Cardiac muscle cell (in vitro differentiated cells and primary cell): ENCODE measurements around the gene MMP24. TPM values are rescaled to one million over a fixed set of nuclear protein-coding genes. Genes with fewer than 3 reads are reported as not detected.

Experiments
- DNase-seq, 2 donors: peaks; one replicate each; pipeline versions ENCODE4 v3.0.0 to v3.0.0-alpha.2; 2010 to 2017; ENCODE audit warnings: low read depth in 1 of 2, low spot score in 1 of 2
- H3K27ac ChIP-seq: fragments of 200-600 bp; sonication (generic); 2 replicates; pipeline ENCODE4 v1.5.1; 2016
- H3K27me3 ChIP-seq: fragments of 200-600 bp; sonication (generic); 2 replicates; pipeline ENCODE4 v1.6.0; 2016; ENCODE audit warnings: control low read depth
- H3K36me3 ChIP-seq: fragments of 200-600 bp; sonication (generic); 2 replicates; pipeline ENCODE4 v1.5.1; 2016; ENCODE audit warnings: control low read depth
- H3K4me1 ChIP-seq: fragments of 200-600 bp; sonication (generic); 2 replicates; pipeline ENCODE4 v1.8.1; 2017; ENCODE audit warnings: low read depth, mild to moderate bottlenecking, mixed run types
- H3K4me3 ChIP-seq: fragments of 200-600 bp; sonication (generic); 2 replicates; pipeline ENCODE4 v1.5.1; 2016; ENCODE audit warnings: mild to moderate bottlenecking
- H3K9me3 ChIP-seq: fragments of 200-600 bp; sonication (generic); 2 replicates; pipeline ENCODE4 v1.5.1; 2017; ENCODE audit warnings: low read depth, mild to moderate bottlenecking, control low read depth
- CTCF ChIP-seq: IDR thresholded peaks from 2 replicates; pipeline ENCODE4 v1.5.1; 2012; ENCODE audit warnings: low read depth, mild to moderate bottlenecking, low read length
- polyA plus RNA-seq: library from polyadenylated mRNA; unstranded; fragments of >200 nt; fragmentation: Nextera tagmentation; extraction: Ambion mirVana; gene quantifications from 2 replicates; pipeline ENCODE4 v1.2.1, GENCODE V29; 2016
- total RNA-seq: library from RNA; depleted of rRNA; stranded (reverse); fragments of >200 nt; gene quantifications from 2 replicates; pipeline ENCODE4 v1.2.3, GENCODE V29; 2016

The MMP24 gene
- total and polyA plus RNA-seq, 2 experiments from 2014 or later: 5.9 to 8.9 TPM

DNA sequence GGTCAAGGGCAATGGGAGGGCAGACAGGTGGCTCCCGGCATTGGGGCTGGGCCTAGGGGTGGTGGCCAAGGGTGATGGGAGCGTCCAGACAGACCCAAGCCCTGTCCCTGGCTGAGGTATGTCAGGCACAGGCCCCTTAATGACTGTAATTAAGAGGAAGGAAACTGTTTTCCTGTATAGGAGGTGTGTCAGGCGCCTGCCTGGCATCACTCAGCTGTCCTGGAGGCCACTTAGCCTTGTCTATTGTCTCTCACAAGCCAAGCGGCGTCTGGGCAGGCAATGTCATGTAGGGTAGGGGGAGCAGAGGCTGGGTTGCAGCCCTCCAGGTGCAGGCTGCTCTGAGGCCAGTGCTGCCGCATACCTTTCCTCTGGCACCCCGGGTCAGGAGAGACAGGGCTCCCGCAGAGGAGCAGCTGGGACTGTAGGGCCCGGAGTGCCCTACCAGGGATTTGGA lies 69.6 kb downstream of the MMP24 start:
- H3K36me3 ChIP-seq: no peaks in the 10 kb centered on the region
- TF ChIP-seq CTCF: no peak
- peak overlapping the region; percentile 1 for H3K27ac ChIP-seq
- no peaks in the 10 kb centered on the region for H3K9me3 ChIP-seq
- H3K4me1 ChIP-seq: peaks cover 23% of the 10 kb centered on the region
- DNase-seq: peak in 1 of 2 donors; percentile 62
- no peak overlapping the region for H3K4me3 ChIP-seq
- no peaks in the 10 kb centered on the region for H3K27me3 ChIP-seq

DNA sequence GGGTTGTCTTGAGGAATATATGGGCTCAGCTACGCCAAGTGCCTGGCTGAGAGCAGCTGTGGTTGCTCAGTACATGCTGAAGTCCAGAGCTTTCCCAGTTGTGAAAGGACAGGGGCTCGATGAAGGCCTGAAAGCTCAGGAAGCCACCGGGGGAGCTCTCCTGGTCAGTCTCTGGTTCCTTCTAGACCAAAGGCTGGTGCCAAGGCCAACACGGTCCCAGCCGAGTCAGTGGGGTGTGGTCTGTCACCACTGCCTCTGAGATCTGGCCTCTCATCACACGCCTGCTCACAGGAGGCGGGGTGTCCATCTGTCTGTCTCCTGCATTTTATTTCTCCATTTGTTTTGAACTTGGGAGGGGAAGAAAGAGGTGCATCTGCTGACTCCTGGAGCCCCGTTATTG lies 70.7 kb downstream of the MMP24 start:
- Histone ChIP-seq H3K4me1 (peaks cover 23% of the 10 kb centered on the region), H3K27ac (no peak overlapping the region), H3K27me3 (no peaks in the 10 kb centered on the region), H3K4me3 (no peak overlapping the region), H3K36me3 (no peaks in the 10 kb centered on the region), H3K9me3 (no peaks in the 10 kb centered on the region)
- DNase-seq: no peak
- no peak for TF ChIP-seq CTCF

GRCh38 chr20:35297740-35298139 lies 71.2 kb downstream of the MMP24 start:
- no peak overlapping the region for H3K4me3 ChIP-seq
- peaks cover 21% of the 10 kb centered on the region for H3K4me1 ChIP-seq
- no peak for DNase-seq
- no peaks in the 10 kb centered on the region for H3K36me3 ChIP-seq
- no peaks in the 10 kb centered on the region for H3K27me3 ChIP-seq
- H3K9me3 ChIP-seq: no peaks in the 10 kb centered on the region
- H3K27ac ChIP-seq: no peak overlapping the region
- TF ChIP-seq CTCF: no peak

- TF ChIP-seq CTCF: no peak
- Histone ChIP-seq H3K27me3 (no peaks in the 10 kb centered on the region), H3K4me3 (no peak overlapping the region), H3K4me1 (peaks cover 16% of the 10 kb centered on the region), H3K27ac (no peak overlapping the region), H3K9me3 (no peaks in the 10 kb centered on the region), H3K36me3 (no peaks in the 10 kb centered on the region)
- DNase-seq: no peak
These were observed 71.8 kb downstream of the MMP24 start for GRCh38 chr20:35298264-35298663.

- Histone ChIP-seq H3K4me3 (no peak overlapping the region), H3K9me3 (no peaks in the 10 kb centered on the region), H3K27ac (no peak overlapping the region), H3K36me3 (no peaks in the 10 kb centered on the region), H3K27me3 (no peaks in the 10 kb centered on the region), H3K4me1 (peaks cover 14% of the 10 kb centered on the region)
- no peak for DNase-seq
- TF ChIP-seq CTCF: no peak
These were observed 73.3 kb downstream of the MMP24 start for GRCh38 chr20:35299780-35300179.
